GM18502 (cell line): ENCODE measurements around the gene OTUB2.

Experiments used
- ATAC-seq: cut with Tn5 transposase; IDR thresholded peaks from one replicate; pipeline ENCODE4 v1.9.1; 2021; ENCODE audit warnings: mild to moderate bottlenecking; ENCODE audit not compliant: unreplicated experiment, poor library complexity

The OTUB2 gene

DNA sequence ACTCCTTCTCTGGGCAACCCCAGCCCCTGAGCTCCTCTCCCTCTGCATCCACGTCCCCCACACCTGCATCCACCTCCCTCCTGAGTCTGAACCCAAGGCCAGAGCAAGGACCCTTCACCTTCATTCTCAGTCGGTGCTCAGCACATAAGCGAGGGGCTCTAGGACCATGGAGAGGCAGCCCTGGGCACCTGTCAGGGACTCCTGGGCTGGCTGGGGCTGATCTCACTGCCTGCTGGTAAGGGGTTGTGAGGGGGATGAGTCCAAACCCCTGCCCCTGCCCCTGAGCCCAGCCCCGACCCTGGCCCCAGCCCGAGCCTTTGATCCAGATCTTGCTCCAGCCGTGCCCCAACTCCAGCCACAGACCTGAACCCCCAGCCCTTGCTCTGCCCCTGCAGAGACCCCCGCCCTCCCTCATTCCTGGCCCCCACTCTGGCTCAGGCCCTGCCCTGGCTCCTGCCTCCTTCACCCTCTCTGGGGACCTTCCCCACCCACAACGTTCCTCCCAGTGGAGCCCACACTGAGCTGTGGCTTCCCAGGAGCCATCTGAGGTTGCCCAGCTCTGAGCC lies 29.9 kb upstream of the OTUB2 start:
- ATAC-seq, result no peak

DNA sequence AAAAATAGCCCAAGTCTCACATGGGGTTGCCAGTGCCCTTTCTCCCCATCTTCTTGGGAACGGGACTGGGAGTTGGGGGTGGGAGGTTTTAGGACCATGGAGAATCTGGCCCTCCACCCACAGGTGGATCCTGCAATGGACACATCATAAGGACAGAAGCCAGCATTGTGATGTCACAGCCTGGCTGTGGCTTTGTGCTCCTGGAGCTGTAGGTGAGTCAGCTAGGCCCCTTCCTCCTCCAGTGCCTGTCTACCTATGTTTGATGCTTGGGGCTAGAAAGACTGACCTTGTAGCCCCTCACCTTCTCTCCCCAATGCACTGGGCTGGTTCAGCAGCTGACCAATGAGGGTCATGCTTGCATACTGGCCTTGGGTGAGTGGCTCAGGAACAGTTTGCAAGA lies 29.1 kb upstream of the OTUB2 start, which contains the start of gene CCDC197:
CCDC197 (plus strand) TSS at position 220 of the 400 bp plus-strand sequence. CDS start 831 bp downstream, outside the sequence.
- no peak for ATAC-seq

DNA sequence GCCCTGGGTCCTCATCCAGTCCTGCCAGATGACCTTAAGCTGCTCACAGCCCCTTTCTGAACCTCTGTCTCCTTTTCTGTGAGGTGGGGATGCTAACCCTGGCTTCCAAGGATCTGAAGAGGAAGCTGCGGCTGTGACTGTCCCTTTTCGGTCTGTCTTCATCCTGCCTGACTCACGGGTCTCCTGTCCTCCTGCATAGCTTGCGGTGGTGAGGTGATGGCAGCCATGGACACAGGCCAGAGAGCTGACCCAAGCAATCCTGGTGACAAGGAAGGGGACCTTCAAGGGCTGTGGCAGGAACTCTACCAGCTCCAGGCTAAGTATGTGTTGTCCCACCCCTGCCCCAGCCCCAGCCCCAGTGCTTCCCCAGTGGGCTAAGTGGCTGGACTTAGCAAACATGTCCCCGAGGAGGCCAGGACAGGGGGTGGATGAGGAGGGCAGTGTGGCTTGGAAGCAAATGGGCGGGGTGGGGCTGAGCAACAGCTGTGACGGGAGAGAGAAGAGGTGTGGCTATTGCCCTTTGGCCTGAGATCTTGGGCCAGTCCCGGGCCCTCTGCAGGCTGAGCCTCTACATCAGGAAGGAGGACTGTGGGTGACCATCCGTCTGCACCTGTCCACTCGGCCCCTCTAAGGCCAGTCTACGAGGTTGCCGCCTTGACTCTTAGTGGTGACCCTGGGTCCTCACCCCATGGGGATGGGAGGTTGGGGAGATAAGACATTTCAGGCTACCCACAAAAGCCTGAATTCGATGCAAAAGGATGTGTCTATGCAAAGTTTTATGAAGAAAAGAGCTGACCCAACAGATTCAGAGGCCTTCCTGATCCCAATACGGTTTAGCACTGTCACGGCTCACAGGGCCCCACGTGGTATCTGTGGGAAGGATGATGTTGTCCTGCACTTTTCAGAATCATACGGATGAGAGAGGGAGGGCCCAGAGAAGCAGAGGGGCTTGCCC lies 27.9 kb upstream of the OTUB2 start:
- ATAC-seq, result no peak

DNA sequence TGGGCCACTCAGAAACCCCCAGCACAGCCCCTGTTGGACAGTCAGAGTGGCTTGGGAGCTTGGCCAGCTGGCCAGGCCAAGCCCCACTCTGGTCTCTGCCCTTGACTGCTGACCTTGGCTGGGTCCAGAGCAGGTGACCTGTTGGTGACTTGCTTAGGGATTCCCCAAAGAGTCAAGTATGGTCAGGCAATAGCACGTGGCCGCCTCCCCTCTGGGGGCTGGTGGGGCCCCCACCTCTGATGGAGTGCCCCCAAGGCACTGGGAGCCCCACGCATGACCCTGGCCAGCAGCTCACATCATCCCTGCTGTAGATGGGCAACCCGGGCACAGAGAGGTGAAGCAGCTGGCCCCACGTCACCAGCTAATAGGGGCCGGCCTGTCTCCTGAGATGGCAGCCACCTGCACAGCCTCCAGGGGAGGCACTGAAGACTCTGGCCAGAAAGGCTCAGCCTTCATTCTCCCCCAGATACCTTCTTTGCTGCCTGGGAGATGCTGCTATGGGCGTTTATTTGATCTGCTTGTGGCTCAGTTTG lies 27.2 kb upstream of the OTUB2 start:
- no peak for ATAC-seq

DNA sequence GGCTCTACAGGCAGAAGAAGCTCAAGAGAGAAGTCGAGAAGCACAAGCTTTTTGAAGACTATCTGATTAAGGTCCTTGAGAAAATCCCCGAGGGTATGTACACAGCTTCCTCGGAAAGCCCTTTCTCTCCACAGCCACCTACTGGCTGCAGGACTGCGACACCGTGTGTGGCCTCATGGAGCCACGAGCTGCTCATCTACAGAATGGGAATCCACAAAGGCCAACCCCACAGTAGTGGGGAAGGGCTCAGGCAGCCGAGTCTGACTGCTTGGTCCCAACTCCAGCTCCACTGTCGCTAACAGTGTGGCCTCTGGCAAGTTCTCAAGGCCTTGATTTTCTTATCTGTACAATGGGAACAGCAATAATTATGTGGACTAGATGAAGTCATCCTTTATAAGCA lies 26.6 kb upstream of the OTUB2 start:
- no peak for ATAC-seq

DNA sequence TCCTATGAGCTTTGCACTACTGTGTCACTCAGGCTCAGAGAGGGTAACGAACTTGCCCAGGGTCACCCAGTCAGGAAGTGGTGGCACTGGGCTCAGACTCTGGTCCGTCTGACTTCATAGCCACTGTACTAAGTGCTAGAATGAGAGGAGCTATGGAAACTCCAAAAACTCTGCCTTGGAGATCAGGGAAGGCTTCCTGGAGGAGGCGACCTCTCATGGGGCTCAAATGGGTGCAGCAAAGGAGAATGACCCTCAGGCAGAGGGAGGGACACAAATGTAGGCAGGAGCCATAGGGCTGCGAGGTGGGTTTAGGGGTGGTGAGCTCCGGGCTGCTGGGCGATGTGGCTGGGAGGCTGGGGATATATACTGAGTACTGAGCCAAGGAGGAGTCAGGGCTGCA lies 25.9 kb upstream of the OTUB2 start:
- ATAC-seq, result no peak

- no peak for ATAC-seq
Observed at GRCh38 chr14:94001016-94001415, 25.1 kb upstream of the OTUB2 start.

GRCh38 chr14:94001501-94002396 lies 24.4 kb upstream of the OTUB2 start:
- peak; percentile 52 for ATAC-seq

GRCh38 chr14:94003397-94003796 lies 22.7 kb upstream of the OTUB2 start:
- ATAC-seq, result no peak

GRCh38 chr14:94004015-94004414 lies 22.1 kb upstream of the OTUB2 start:
- no peak for ATAC-seq

- no peak for ATAC-seq
Observed at GRCh38 chr14:94005324-94006073, 20.6 kb upstream of the OTUB2 start.

- no peak for ATAC-seq
Observed at GRCh38 chr14:94008234-94008633, 17.9 kb upstream of the OTUB2 start.

DNA sequence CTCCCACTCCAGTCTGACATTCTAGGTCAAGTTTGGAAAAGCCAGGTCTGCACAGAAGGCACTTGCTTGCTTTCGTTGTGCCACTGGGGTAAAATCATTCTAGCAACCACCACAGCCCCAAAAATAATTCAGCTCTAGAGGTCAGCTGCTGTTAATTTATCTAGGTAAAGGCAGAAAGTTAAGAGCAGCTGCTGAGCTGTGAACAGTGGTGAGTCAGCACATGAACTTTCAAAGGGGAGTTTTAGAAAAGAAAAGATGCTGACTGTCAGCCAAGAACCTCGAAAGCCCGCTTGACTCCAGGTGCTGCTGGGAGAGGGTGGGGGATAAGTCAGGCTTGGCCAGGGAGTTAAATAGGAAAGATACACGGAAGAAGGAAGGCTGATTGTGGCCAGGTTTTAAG lies 16.4 kb upstream of the OTUB2 start:
- no peak for ATAC-seq

- ATAC-seq, result no peak
Observed at GRCh38 chr14:94010625-94011024, 15.5 kb upstream of the OTUB2 start.

DNA sequence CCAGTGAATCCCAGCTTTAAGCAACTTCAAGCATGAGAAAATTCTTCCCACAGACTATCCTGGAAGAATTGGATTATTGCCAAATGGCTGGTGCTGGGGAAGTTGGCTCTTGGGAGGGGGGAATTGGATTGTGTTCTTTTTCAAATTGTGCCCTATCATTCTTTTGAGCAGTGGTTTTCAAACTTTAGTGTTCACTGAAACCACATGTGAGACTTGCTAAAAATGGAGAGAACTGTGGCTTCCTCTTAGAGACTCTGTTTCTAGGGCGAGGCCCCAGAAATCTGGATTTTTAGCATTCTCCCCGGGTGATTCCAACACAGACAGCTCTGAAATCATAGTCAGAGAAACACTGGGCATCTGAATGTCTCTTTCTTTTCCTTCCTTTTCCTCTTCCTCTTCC lies 14.3 kb upstream of the OTUB2 start:
- no peak for ATAC-seq

- no peak for ATAC-seq
Observed at GRCh38 chr14:94014382-94014781, 11.8 kb upstream of the OTUB2 start.

DNA sequence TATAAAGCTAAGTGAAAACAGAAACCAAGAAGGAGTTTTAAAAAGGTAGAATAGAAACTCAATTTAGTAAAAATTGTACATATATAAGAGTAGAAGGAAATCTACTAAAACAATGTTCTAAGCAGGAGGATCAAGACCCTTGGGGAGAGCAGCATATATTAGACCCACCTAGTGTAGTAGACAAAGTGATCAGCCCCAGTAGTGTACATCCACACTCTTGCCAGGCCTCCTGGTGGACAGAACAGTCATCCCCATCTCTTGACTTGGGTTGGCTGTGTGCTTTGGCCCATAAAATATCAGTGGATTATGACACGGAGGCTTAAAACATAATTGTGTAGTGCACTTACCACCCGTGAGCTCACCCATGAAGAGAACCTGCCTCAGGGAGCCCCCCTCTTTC lies 10.9 kb upstream of the OTUB2 start:
- no peak for ATAC-seq

DNA sequence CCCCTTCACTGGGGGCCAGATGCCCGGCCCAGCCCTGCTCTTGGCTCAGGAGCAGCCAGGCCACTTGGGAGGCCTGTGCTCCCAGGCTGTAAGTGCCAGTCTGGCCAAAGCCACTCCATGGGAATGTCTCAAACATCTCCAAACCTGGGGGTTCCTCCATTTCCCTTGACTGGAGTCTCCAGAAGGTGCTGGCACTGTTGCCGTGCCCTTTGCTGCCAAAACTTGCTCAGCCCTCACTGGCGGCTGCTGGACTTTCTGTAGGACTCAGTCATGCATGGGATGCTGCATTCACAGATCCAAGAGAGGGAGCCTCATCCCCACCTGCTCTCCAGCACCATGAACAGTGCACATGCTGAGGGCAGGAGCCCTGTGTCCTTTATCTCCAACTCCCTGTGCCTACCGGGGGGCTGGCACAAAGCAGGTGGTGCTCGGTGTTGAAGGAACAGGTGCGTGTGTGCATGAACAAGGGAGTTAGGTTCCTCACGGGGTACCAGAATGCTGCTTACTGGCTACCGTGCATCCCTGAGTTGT lies 9.6 kb upstream of the OTUB2 start:
- ATAC-seq, result no peak

DNA sequence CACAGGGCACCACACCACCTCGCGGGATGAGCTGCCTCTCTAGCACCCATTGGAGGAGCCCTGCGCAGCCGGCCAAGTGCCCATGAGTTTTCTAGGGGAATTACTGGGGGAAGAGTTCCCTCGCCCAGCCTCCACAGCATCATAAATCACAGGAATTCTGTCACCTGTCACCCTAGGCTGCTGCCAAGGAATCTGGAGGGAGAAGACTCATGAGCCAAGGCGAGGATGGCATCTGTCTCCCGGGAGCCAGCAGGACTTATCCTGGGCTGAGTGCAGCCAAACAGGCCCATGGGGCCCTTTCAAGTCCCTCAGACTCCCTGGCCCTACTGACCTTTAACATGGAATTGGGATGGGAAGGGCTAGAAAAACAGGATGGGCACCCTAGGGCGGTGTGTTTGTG lies 7.8 kb upstream of the OTUB2 start:
- ATAC-seq, result no peak

DNA sequence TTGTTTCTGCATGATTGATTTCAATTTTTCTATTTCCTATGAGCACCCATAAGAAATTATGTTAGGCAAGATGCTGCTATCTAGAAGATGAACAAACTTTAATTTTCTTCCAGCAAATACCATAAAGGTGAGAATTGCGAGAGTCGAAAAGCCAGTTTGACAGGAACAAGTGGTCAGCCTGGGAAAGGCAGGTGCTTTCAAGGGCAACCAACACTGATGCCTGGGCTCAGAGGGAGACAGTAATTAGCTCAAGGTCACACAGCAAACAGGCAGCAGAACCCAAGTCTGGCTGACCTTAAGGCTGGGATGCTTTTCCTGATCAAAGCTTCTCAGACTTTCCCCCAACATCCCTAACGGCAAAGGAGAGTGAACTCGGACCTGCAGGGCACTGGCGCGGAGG lies 6.8 kb upstream of the OTUB2 start:
- ATAC-seq, result no peak
